ENCODE data around the gene SRSF12. TPM values are rescaled to one million over a fixed set of nuclear protein-coding genes. Genes with fewer than 3 reads are reported as not detected.

SRSF12 gene
- total and polyA plus RNA-seq, 5 donors from 2014 or later = 0.06 to 0.28 (median 0.20) TPM; not detected in 2

DNA sequence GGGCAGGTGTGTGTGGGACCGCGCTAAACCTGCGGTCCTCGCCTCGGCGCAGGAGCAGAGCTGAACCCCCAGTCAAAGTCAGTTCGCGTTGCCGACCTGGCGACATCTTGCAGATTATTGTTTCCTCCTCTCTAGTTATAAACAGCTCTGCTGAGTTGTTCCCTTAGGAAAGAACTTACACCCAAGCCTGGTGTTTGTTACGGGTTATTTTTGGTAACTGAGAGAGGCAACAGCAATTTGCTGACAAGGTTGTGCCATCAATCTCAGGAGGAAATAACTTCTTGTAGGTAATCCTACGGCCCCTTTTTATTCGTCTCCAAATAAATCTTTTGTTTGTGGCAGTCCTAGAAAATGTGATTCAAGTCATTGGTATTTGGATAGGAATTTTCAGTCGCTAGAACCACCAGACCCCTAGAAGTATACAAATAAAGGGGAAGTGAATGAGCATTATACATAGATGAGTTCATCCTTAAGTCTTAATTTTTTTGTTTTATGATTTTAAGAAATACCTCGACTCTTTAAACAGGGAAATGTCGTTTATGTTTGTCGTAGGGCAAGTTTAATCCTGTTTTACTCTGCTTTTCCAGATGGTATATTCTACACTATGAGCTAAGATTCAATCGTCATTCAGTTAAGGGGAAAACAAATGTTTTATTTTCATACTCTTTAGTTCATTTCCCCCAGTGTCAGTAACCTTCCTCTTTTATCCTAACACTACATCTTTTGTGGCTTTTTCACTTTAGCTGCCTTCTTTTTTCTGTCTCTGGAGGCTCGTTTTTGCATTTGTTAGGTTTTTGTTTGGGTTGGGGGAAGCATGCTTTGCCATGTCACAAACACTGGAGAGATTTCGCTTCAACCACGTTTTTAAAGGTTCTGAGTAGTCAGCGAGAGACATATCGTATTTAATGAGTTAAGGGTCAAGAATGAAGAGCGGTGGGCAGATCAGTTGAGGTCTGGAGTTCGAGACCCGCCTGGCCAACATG, 29.1 kb upstream of the SRSF12 start:
- Histone ChIP-seq H3K36me3 (ENCODE audit: control insufficient read depth, insufficient read depth, low read length) (no peaks in the 10 kb centered on the region), H3K4me1 (ENCODE audit: control insufficient read depth, insufficient read depth, low read length, poor library complexity, severe bottlenecking) (peaks cover 25% of the 10 kb centered on the region), H3K4me3 (ENCODE audit: low read depth, low read length) (peak overlapping the region; percentile 88), H3K27me3 (ENCODE audit: control insufficient read depth, insufficient read depth, low read length) (peaks cover 2% of the 10 kb centered on the region), H3K9me3 (ENCODE audit: control insufficient read depth in 2 of 2, low read length in 2 of 2) (no peaks in the 10 kb centered on the region), H3K27ac (ENCODE audit: insufficient read depth, low read length, poor library complexity, severe bottlenecking) (no peak overlapping the region)
- peak overlapping the region; percentile 61 to 71 (median 71) for H3K27ac Mint-ChIP-seq
- DNase-seq (peak in 1 of 3 donors; percentile 39), ATAC-seq (ENCODE audit: low read depth in 2 of 2) (peak in 1 of 2 donors; percentile 25)
- H3K36me3 Mint-ChIP-seq = peaks cover 7% of the 10 kb centered on the region
- no peaks in the 10 kb centered on the region for H3K9me3 Mint-ChIP-seq
- peaks cover 8% of the 10 kb centered on the region for H3K27me3 Mint-ChIP-seq
- H3K4me3 Mint-ChIP-seq = peak overlapping the region; percentile 80 to 93 (median 86)
- H3K4me1 Mint-ChIP-seq = peaks cover 10 to 40% (median 24%) of the 10 kb centered on the region in 4 donors

DNA sequence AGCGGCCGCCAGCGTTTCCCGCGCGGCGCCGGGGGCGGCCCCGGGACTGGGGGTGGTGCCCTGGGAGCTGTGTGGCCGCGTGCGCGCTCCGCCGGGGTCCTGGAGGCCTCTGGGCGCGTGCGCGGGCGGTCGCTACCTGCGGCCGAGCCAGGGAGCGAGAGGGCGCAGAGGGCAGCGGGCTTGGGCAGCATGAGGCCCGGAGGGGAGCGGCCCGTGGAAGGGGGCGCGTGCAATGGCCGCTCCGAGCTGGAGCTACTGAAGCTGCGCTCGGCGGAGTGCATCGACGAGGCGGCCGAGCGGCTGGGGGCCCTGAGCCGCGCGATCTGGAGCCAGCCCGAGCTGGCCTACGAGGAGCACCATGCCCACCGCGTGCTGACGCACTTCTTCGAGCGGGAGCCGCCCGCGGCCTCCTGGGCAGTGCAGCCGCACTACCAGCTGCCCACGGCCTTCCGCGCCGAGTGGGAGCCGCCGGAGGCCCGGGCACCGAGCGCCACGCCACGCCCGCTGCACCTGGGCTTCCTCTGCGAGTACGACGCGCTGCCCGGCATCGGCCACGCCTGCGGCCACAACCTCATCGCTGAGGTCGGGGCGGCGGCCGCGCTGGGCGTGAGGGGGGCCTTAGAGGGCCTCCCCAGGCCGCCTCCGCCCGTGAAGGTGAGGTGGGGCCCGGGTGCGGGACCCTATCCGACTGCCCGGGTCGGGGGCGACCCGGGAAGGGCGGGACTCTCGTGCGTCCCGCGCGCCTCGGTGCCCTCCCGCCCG, 28.3 kb upstream of the SRSF12 start, which contains the start of gene PM20D2:
Gene PM20D2, plus strand, starts transcription at position 100 of the 762 bp plus-strand sequence. Its CDS starts 90 bp downstream, at position 190.
- peaks cover 2% of the 10 kb centered on the region for H3K27me3 ChIP-seq (ENCODE audit: control insufficient read depth, insufficient read depth, low read length)
- H3K27ac Mint-ChIP-seq = peak within 1 kb of the TSS; percentile 92 to 95 (median 94)
- no peaks in the 10 kb centered on the region for H3K9me3 ChIP-seq (ENCODE audit: control insufficient read depth in 2 of 2, low read length in 2 of 2)
- no peaks in the 10 kb centered on the region for H3K9me3 Mint-ChIP-seq
- peak; percentile 68 to 73 for ATAC-seq (ENCODE audit: low read depth in 2 of 2)
- H3K36me3 ChIP-seq (ENCODE audit: control insufficient read depth, insufficient read depth, low read length) = no peaks in the 10 kb centered on the region
- peak within 1 kb of the TSS; percentile 70 for H3K27ac ChIP-seq (ENCODE audit: insufficient read depth, low read length, poor library complexity, severe bottlenecking)
- peak within 1 kb of the TSS; percentile 88 for H3K4me3 ChIP-seq (ENCODE audit: low read depth, low read length)
- H3K27me3 Mint-ChIP-seq = peaks cover 8% of the 10 kb centered on the region
- peaks cover 10 to 36% (median 23%) of the 10 kb centered on the region in 4 donors for H3K4me1 Mint-ChIP-seq
- DNase-seq = peak; percentile 51 to 61 (median 52)
- H3K4me3 Mint-ChIP-seq = peak within 1 kb of the TSS; percentile 92 to 100 (median 96)
- H3K36me3 Mint-ChIP-seq = peaks cover 8% of the 10 kb centered on the region
- H3K4me1 ChIP-seq (ENCODE audit: control insufficient read depth, insufficient read depth, low read length, poor library complexity, severe bottlenecking) = peaks cover 25% of the 10 kb centered on the region

DNA sequence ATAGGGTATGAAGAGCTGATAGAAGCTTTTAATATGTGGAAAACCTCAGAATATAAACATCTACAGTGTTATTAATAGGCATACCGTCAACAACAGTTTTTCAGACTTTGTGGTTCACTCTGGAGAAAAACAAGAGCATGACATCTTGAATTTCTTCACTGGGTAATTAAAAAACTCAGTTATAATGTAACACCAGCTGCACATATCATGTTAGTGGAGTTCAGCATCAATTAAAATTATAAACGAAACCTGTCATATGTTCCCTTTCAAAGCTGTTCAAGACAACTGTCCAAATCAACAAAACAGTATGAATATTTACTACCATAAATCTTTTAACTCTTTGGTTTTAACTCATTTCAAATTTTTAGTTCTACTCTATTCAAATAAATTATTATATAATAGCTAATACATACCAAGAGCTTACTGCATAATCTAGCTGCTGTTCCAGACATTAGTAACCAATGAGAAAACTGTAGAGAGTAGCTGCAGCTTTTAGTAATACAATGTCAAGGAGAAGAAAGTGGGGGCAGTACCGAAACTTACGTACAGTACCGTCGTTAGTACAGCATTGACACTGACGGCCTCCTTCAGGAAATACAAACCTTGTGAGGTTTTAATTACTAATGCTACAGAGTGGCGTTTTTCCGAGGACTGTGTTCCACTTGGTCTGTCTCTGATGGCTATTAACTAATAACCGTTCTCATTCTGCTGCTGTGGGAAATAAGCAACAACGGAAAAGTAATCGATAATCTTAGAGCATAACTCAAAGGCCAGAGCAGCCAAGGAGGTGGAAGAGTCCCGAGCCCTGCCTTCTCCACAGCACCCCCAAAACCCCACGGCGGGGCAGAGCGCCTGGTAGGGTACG, 27.5 kb upstream of the SRSF12 start:
- Histone ChIP-seq H3K36me3 (ENCODE audit: control insufficient read depth, insufficient read depth, low read length) (no peaks in the 10 kb centered on the region), H3K27me3 (ENCODE audit: control insufficient read depth, insufficient read depth, low read length) (peaks cover 2% of the 10 kb centered on the region), H3K4me3 (ENCODE audit: low read depth, low read length) (peak overlapping the region; percentile 87), H3K4me1 (ENCODE audit: control insufficient read depth, insufficient read depth, low read length, poor library complexity, severe bottlenecking) (peaks cover 25% of the 10 kb centered on the region), H3K9me3 (ENCODE audit: control insufficient read depth in 2 of 2, low read length in 2 of 2) (no peaks in the 10 kb centered on the region), H3K27ac (ENCODE audit: insufficient read depth, low read length, poor library complexity, severe bottlenecking) (peak overlapping the region; percentile 70)
- Mint-ChIP-seq H3K27ac (peak overlapping the region; percentile 92 to 95 (median 94)), H3K9me3 (no peaks in the 10 kb centered on the region), H3K36me3 (peaks cover 11% of the 10 kb centered on the region), H3K27me3 (peaks cover 8% of the 10 kb centered on the region), H3K4me1 (peaks cover 10 to 36% (median 23%) of the 10 kb centered on the region in 4 donors), H3K4me3 (peak overlapping the region; percentile 92 to 100 (median 96))
- DNase-seq = peak in 2 of 3 donors; percentile 44 to 68
- peak; percentile 73 to 79 for ATAC-seq (ENCODE audit: low read depth in 2 of 2)

DNA sequence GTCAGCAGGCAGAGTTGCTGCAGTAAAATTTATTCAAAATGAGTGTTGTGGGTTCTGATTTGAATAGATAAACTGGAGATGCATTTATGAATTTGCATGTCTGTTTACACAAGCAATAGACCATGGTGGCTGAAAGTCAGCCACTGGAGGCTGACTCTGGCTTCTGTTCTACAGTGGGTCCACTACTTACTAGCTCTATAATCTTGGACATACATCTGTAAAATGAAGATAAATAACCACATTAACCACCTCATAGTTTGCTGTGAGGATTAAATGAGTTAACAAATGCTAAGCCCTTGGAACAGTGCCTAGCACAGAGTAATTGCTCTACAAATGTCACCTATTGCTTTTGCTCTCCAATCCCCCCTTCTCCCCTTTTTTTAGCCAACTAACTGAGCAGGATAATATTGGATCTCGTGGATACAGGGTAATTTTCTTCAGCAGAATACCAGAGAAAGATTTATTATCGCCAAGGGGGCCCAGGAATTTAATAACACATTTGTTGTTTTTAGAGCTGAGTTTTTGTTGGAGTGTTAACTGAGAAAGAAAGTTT, 26.6 kb upstream of the SRSF12 start:
- Histone ChIP-seq H3K4me1 (ENCODE audit: control insufficient read depth, insufficient read depth, low read length, poor library complexity, severe bottlenecking) (peaks cover 25% of the 10 kb centered on the region), H3K27me3 (ENCODE audit: control insufficient read depth, insufficient read depth, low read length) (peaks cover 2% of the 10 kb centered on the region), H3K9me3 (ENCODE audit: control insufficient read depth in 2 of 2, low read length in 2 of 2) (no peaks in the 10 kb centered on the region), H3K4me3 (ENCODE audit: low read depth, low read length) (no peak overlapping the region), H3K36me3 (ENCODE audit: control insufficient read depth, insufficient read depth, low read length) (no peaks in the 10 kb centered on the region), H3K27ac (ENCODE audit: insufficient read depth, low read length, poor library complexity, severe bottlenecking) (no peak overlapping the region)
- Mint-ChIP-seq H3K27ac (no peak overlapping the region), H3K27me3 (peaks cover 8% of the 10 kb centered on the region), H3K4me3 (peak overlapping the region in 3 of 4 donors; percentile 52 to 100 (median 77)), H3K36me3 (peaks cover 5% of the 10 kb centered on the region), H3K4me1 (peaks cover 10 to 32% (median 22%) of the 10 kb centered on the region in 4 donors), H3K9me3 (no peaks in the 10 kb centered on the region)
- DNase-seq (peak in 1 of 3 donors; percentile 7), ATAC-seq (ENCODE audit: low read depth in 2 of 2) (no peak)

DNA sequence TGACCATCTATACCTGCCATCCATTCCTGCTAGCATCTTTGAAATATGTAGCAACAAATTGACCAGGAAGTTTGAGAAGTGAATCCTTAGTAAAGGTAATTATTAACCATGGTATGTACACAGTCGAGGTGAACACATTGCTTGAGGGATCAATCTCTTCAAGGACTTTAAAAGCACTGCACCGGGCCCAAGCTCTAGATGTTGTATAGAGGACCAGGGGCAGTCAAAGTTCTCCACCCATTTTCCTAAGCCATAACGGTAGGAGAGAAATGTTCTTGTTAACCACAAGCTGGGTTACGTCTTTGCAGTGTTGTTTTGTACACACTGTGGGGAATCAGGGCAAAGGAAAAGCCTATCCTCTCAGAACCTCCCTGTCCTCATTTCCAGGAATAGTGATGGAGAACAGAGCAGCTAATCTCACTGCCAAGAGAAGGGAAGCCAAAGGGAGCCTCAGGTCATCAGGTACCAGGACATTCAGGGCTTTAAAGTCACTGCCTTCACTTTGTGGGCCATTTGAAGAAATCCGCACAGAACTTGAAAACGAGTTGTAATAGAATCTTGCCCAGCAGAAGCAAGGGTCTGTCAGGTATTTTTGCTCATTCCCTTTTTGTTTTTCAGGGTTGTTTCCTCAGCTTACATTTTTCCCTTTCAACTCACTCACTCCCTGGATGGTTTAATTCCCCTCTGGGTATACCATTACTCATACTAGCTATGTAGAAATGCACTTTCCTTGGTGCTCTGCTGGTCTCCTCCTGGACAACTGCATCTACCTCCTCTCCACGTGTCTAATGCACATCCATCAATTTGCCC, 22.7 kb upstream of the SRSF12 start:
- peaks cover 7% of the 10 kb centered on the region for H3K36me3 Mint-ChIP-seq
- ATAC-seq (ENCODE audit: low read depth in 2 of 2) = no peak

DNA sequence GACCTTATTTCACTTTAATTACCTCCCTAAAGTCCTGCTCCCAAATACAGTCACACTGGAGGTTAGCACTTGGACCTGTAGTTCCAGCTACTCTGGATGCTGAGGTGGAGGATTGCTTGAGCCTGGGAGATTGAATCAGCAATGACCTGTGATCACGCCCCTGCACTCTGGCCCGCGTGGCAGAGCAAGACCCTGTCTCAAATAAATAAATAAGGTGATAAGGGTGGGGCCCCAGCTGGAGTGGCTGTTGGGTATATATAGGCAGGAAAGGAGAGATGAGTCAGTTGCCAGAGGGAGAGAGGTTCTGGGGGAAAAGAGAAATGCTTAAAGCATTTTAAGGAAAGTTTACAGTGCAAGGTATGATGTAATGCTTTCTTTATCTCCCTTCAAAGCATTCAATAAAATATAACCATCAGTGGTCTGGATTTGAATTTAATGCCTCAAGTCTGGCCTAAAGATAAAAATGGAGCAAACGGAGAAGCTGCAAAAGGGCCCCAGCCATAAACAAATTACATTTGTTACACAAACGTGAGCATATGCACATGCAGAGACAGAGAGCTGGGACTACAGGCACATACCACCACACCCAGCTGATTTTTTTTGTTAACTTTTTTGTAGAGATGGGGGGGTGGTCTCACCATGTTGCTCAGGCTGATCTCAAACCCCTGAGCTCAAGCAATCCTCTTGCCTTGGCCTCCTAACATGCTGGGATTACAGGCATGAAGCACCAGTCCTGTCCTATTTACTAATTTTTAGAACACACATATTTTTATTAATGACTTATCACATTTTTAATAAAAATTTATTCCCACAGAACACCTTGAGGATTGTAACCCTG, 21.9 kb upstream of the SRSF12 start:
- Histone ChIP-seq H3K27ac (ENCODE audit: insufficient read depth, low read length, poor library complexity, severe bottlenecking) (no peak overlapping the region), H3K36me3 (ENCODE audit: control insufficient read depth, insufficient read depth, low read length) (no peaks in the 10 kb centered on the region), H3K4me3 (ENCODE audit: low read depth, low read length) (no peak overlapping the region), H3K4me1 (ENCODE audit: control insufficient read depth, insufficient read depth, low read length, poor library complexity, severe bottlenecking) (no peaks in the 10 kb centered on the region), H3K27me3 (ENCODE audit: control insufficient read depth, insufficient read depth, low read length) (peaks cover 2% of the 10 kb centered on the region), H3K9me3 (ENCODE audit: control insufficient read depth in 2 of 2, low read length in 2 of 2) (no peaks in the 10 kb centered on the region)
- Mint-ChIP-seq H3K27ac (no peak overlapping the region), H3K27me3 (peaks cover 7% of the 10 kb centered on the region), H3K36me3 (peaks cover 7% of the 10 kb centered on the region), H3K4me3 (no peak overlapping the region), H3K9me3 (no peaks in the 10 kb centered on the region), H3K4me1 (peaks cover 0 to 5% (median 3%) of the 10 kb centered on the region in 4 donors)
- DNase-seq (no peak), ATAC-seq (ENCODE audit: low read depth in 2 of 2) (no peak)

More for the DNA sequence above, 22.7 kb upstream of the SRSF12 start:
- H3K4me1 Mint-ChIP-seq = peaks cover 2 to 12% (median 9%) of the 10 kb centered on the region in 4 donors
- H3K27me3 Mint-ChIP-seq = peaks cover 8% of the 10 kb centered on the region
- no peak overlapping the region for H3K4me3 Mint-ChIP-seq
- no peaks in the 10 kb centered on the region for H3K9me3 Mint-ChIP-seq
- Histone ChIP-seq H3K27me3 (ENCODE audit: control insufficient read depth, insufficient read depth, low read length) (peaks cover 2% of the 10 kb centered on the region), H3K4me3 (ENCODE audit: low read depth, low read length) (no peak overlapping the region), H3K27ac (ENCODE audit: insufficient read depth, low read length, poor library complexity, severe bottlenecking) (no peak overlapping the region), H3K9me3 (ENCODE audit: control insufficient read depth in 2 of 2, low read length in 2 of 2) (no peaks in the 10 kb centered on the region), H3K36me3 (ENCODE audit: control insufficient read depth, insufficient read depth, low read length) (no peaks in the 10 kb centered on the region), H3K4me1 (ENCODE audit: control insufficient read depth, insufficient read depth, low read length, poor library complexity, severe bottlenecking) (peaks cover 5% of the 10 kb centered on the region)
- DNase-seq = no peak
- no peak overlapping the region for H3K27ac Mint-ChIP-seq

All from CD4-positive, CD25-positive, alpha-beta regulatory T cell (primary cell).